Uterus (tissue), 4 donors: Measurements from ENCODE around the gene SBF2. TPM values are rescaled to one million over a fixed set of nuclear protein-coding genes. Genes with fewer than 3 reads are reported as not detected.

Experiments used
- DNase-seq, 2 donors: peaks; one replicate each; pipeline ENCODE4 v3.0.0-alpha.2; 2019 to 2020
- H3K27ac ChIP-seq, 2 donors: fragments of 200-600 bp; sonication (generic); 1 replicate in 1 of 2; 2 replicates in 1 of 2; pipeline ENCODE4 v1.5.1; 2016 to 2018
- H3K27me3 ChIP-seq, 2 donors: fragments of 200-600 bp; sonication (generic); one replicate each; pipeline ENCODE4 v1.5.1; 2018 to 2019; ENCODE audit warnings: control low read depth in 1 of 2
- H3K36me3 ChIP-seq, 2 donors: fragments of 200-600 bp; sonication (generic); one replicate each; pipeline ENCODE4 v1.5.1; 2019; ENCODE audit warnings: control low read depth in 1 of 2
- H3K4me1 ChIP-seq, 2 donors: fragments of 200-600 bp; sonication (generic); one replicate each; pipeline ENCODE4 v1.5.1; 2018 to 2019; ENCODE audit warnings: control low read depth in 1 of 2
- H3K4me3 ChIP-seq, 2 donors: fragments of 200-600 bp; sonication (generic); 1 replicate in 1 of 2; 2 replicates in 1 of 2; pipeline ENCODE4 v1.5.1; 2018 to 2019; ENCODE audit warnings: mild to moderate bottlenecking in 1 of 2
- H3K9me3 ChIP-seq, 2 donors: fragments of 200-600 bp; sonication (generic); one replicate each; pipeline ENCODE4 v1.5.1; 2019; ENCODE audit warnings: control low read depth in 1 of 2
- CTCF ChIP-seq, 4 experiments: fragments of 200-600 bp in 2 of 4; fragments of 450-650 bp in 2 of 4; sonication (generic) in 2 of 4; IDR thresholded peaks; one replicate each; pipeline ENCODE4 v1.5.1; 2016 to 2019; ENCODE audit warnings: antibody characterized with exemption in 4 of 4, mild to moderate bottlenecking in 2 of 4, moderate library complexity in 1 of 4
- POLR2A ChIP-seq, 2 donors: fragments of 450-650 bp; IDR thresholded peaks; one replicate each; pipeline ENCODE4 v1.6.1; 2016; ENCODE audit warnings: antibody characterized with exemption in 2 of 2, mild to moderate bottlenecking in 1 of 2, moderate library complexity in 1 of 2
- intact Hi-C: fragments of 100-400 bp; cut with DNase I; formaldehyde crosslinking; loops from one replicate; pipeline ENCODE4 v1.15.1; 2023; ENCODE audit warnings: low total_unique reads
- total RNA-seq, 4 donors: library from RNA; depleted of rRNA in 3 of 4; stranded (reverse); fragments of >200 nt in 3 of 4; gene quantifications; one replicate each; pipeline versions ENCODE4 v1.1.0 to v1.2.4, GENCODE V29; 2014 to 2023
- donor health status: DM: yes; HTN: yes; CAD: no.

The SBF2 gene
- total RNA-seq, 4 donors from 2014 or later: 45.0 to 202 (median 98.0) TPM

GRCh38 chr11:10108915-10109680 is 184.9 kb downstream of the SBF2 start:
- Histone ChIP-seq H3K9me3 (no peaks in the 10 kb centered on the region), H3K27ac (peak overlapping the region; percentile 12 to 83), H3K4me1 (peaks cover 0 to 9% of the 10 kb centered on the region in 2 donors), H3K36me3 (no peaks in the 10 kb centered on the region), H3K27me3 (no peaks in the 10 kb centered on the region), H3K4me3 (no peak overlapping the region)
- intact Hi-C loops: no loop called here
- DNase-seq: peak; percentile 28 to 36
- no peak for TF ChIP-seq POLR2A (IDR thresholded peaks at IDR 0.05)
- TF ChIP-seq CTCF (IDR thresholded peaks at IDR 0.05): no peak

- H3K4me3 ChIP-seq: no peak overlapping the region
These were observed 186.5 kb downstream of the SBF2 start for GRCh38 chr11:10107497-10107896.

GRCh38 chr11:10097615-10098014 is 196.4 kb downstream of the SBF2 start:
- Histone ChIP-seq H3K27me3 (no peaks in the 10 kb centered on the region), H3K4me3 (no peak overlapping the region), H3K36me3 (no peaks in the 10 kb centered on the region), H3K4me1 (no peaks in the 10 kb centered on the region), H3K27ac (no peak overlapping the region), H3K9me3 (peaks cover 0 to 25% of the 10 kb centered on the region in 2 donors)
- TF ChIP-seq POLR2A (IDR thresholded peaks at IDR 0.05) (no peak), CTCF (IDR thresholded peaks at IDR 0.05) (no peak)
- DNase-seq: no peak
- intact Hi-C loops: no loop called here

More at GRCh38 chr11:10107497-10107896, 186.5 kb downstream of the SBF2 start:
- Histone ChIP-seq H3K36me3 (no peaks in the 10 kb centered on the region), H3K27me3 (no peaks in the 10 kb centered on the region), H3K4me1 (peaks cover 0 to 9% of the 10 kb centered on the region in 2 donors), H3K9me3 (no peaks in the 10 kb centered on the region), H3K27ac (peak overlapping the region in 1 of 2 donors; percentile 22)
- intact Hi-C loops: no loop called here
- TF ChIP-seq CTCF (IDR thresholded peaks at IDR 0.05) (no peak), POLR2A (IDR thresholded peaks at IDR 0.05) (no peak)
- no peak for DNase-seq

GRCh38 chr11:10096987-10097386 is 197.0 kb downstream of the SBF2 start:
- no peaks in the 10 kb centered on the region for H3K27me3 ChIP-seq
- TF ChIP-seq POLR2A (IDR thresholded peaks at IDR 0.05) (no peak), CTCF (IDR thresholded peaks at IDR 0.05) (no peak)
- peaks cover 0 to 1% of the 10 kb centered on the region in 2 donors for H3K4me1 ChIP-seq
- H3K4me3 ChIP-seq: no peak overlapping the region
- H3K9me3 ChIP-seq: peaks cover 0 to 25% of the 10 kb centered on the region in 2 donors
- H3K27ac ChIP-seq: no peak overlapping the region
- no peak for DNase-seq
- intact Hi-C loops: no loop called here
- H3K36me3 ChIP-seq: no peaks in the 10 kb centered on the region

- intact Hi-C loops: no loop called here
- DNase-seq: no peak
- Histone ChIP-seq H3K27ac (peak overlapping the region in 1 of 2 donors; percentile 28), H3K9me3 (peaks cover 0 to 25% of the 10 kb centered on the region in 2 donors), H3K27me3 (no peaks in the 10 kb centered on the region), H3K4me1 (peaks cover 0 to 3% of the 10 kb centered on the region in 2 donors), H3K4me3 (no peak overlapping the region), H3K36me3 (no peaks in the 10 kb centered on the region)
- no peak for TF ChIP-seq CTCF (IDR thresholded peaks at IDR 0.05)
- TF ChIP-seq POLR2A (IDR thresholded peaks at IDR 0.05): no peak
These were observed 198.4 kb downstream of the SBF2 start for GRCh38 chr11:10095412-10096208.
